Central memory CD8-positive, alpha-beta T cell (primary cell): ENCODE measurements around the gene NOC3L.
"Not testable (repeated sequence)": the region's sequence is repeated elsewhere in the genome, so short reads cannot be mapped to it uniquely, and the experiment has no call there.

ENCODE experiments used
- ATAC-seq: fragments of 150-1000 bp; cut with Tn5 transposase; replicated peaks from 2 replicates; pipeline ENCODE4 v1.10.0; 2022; ENCODE audit warnings: mild to moderate bottlenecking, moderate FRiP score, moderate number of reproducible peaks; ENCODE audit not compliant: poor library complexity, severe bottlenecking; ENCODE audit errors: extremely low read depth
- DNase-seq, 2 donors: peaks; one replicate each; pipeline ENCODE4 v3.0.0; 2021; ENCODE audit warnings: low spot score in 2 of 2
- H3K27ac Mint-ChIP-seq: one replicate; pipeline ENCODE4 v1.8.0; 2022; ENCODE audit warnings: low read depth, mild to moderate bottlenecking, moderate library complexity, mixed read lengths
- H3K27me3 Mint-ChIP-seq: one replicate; pipeline ENCODE4 v1.8.0; 2022; ENCODE audit warnings: mixed read lengths
- H3K36me3 Mint-ChIP-seq: one replicate; pipeline ENCODE4 v1.8.0; 2022; ENCODE audit warnings: mild to moderate bottlenecking, moderate library complexity, mixed read lengths; ENCODE audit not compliant: insufficient read depth
- H3K4me1 Mint-ChIP-seq: one replicate; pipeline ENCODE4 v1.8.0; 2022; ENCODE audit warnings: mixed read lengths
- H3K4me3 Mint-ChIP-seq: one replicate; pipeline ENCODE4 v1.8.0; 2022; ENCODE audit warnings: mild to moderate bottlenecking, moderate library complexity, mixed read lengths
- H3K9me3 Mint-ChIP-seq: one replicate; pipeline ENCODE4 v1.8.0; 2022; ENCODE audit warnings: mixed read lengths

NOC3L gene

GRCh38 chr10:94397549-94398370 lies 35.0 kb upstream of the NOC3L start:
- ATAC-seq (no peak), DNase-seq (no peak)
- Mint-ChIP-seq H3K4me3 (no peak overlapping the region), H3K9me3 (no peaks in the 10 kb centered on the region), H3K27ac (no peak overlapping the region), H3K4me1 (peaks cover 4% of the 10 kb centered on the region), H3K27me3 (peaks cover 48% of the 10 kb centered on the region), H3K36me3 (no peaks in the 10 kb centered on the region)

- DNase-seq, H3K9me3 Mint-ChIP-seq, H3K4me3 Mint-ChIP-seq, H3K27ac Mint-ChIP-seq, H3K4me1 Mint-ChIP-seq, ATAC-seq, H3K36me3 Mint-ChIP-seq: not testable (repeated sequence)
- H3K27me3 Mint-ChIP-seq: peaks cover 20% of the 10 kb centered on the region
Measured at GRCh38 chr10:94392117-94392516, 29.4 kb upstream of the NOC3L start.

DNA sequence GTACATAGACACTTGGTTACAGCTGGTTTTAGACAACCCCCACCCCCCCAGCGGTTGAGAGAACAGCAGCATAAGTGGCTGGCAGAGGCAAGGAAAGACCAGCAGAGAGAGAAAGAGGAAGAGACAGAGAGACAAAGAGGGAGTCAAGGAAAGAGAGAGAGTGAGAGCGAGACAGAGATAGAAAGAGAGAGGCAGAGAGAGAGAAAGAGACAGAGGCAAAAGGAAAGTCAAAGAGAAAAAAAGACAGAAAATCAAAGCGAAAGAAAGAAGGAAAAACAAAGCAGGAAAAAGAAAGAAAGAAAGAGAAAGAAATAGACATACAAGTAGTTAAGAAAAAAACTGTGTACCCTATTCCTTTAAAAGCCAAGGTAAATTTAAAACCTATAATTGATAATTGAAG lies 23.0 kb upstream of the NOC3L start:
- not testable (repeated sequence) for H3K27ac Mint-ChIP-seq, H3K36me3 Mint-ChIP-seq, H3K4me1 Mint-ChIP-seq, DNase-seq, H3K9me3 Mint-ChIP-seq, ATAC-seq, H3K4me3 Mint-ChIP-seq
- H3K27me3 Mint-ChIP-seq: peaks cover 25% of the 10 kb centered on the region

DNA sequence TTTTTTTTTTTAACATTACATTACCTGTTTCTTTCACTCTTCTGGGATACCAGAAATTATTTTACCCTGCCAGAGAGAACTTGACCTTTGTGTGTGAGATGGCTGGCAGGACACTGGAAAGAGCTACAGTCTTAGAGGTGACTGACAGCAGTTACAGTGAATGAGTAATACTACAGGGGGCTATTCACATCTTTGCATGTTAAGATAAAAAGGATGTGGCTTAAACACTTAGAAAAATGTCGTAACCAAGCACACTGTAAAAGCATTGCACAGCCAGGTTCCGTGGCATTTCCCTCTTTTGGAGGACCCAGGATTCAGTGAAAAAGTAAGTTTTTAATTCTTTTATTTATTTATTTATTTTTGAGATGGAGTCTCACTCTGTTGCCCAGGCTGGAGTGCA lies 20.8 kb upstream of the NOC3L start:
- Mint-ChIP-seq H3K36me3 (peaks cover 3% of the 10 kb centered on the region), H3K27me3 (peaks cover 41% of the 10 kb centered on the region), H3K9me3 (no peaks in the 10 kb centered on the region), H3K27ac (no peak overlapping the region), H3K4me1 (no peaks in the 10 kb centered on the region), H3K4me3 (no peak overlapping the region)
- DNase-seq (no peak), ATAC-seq (no peak)

GRCh38 chr10:94376865-94377264 lies 14.1 kb upstream of the NOC3L start:
- no peak overlapping the region for H3K27ac Mint-ChIP-seq
- DNase-seq: no peak
- no peak for ATAC-seq
- no peak overlapping the region for H3K4me3 Mint-ChIP-seq
- peaks cover 3% of the 10 kb centered on the region for H3K36me3 Mint-ChIP-seq
- peaks cover 83% of the 10 kb centered on the region for H3K27me3 Mint-ChIP-seq
- H3K4me1 Mint-ChIP-seq: no peaks in the 10 kb centered on the region
- H3K9me3 Mint-ChIP-seq: no peaks in the 10 kb centered on the region

- Mint-ChIP-seq H3K27me3 (peaks cover 85% of the 10 kb centered on the region), H3K36me3 (no peaks in the 10 kb centered on the region), H3K9me3 (no peaks in the 10 kb centered on the region), H3K27ac (no peak overlapping the region), H3K4me3 (no peak overlapping the region), H3K4me1 (no peaks in the 10 kb centered on the region)
- ATAC-seq (no peak), DNase-seq (no peak)
Measured at GRCh38 chr10:94375374-94375773, 12.6 kb upstream of the NOC3L start.

- no peak for DNase-seq
- H3K9me3 Mint-ChIP-seq: no peaks in the 10 kb centered on the region
- H3K4me3 Mint-ChIP-seq: no peak overlapping the region
- no peak overlapping the region for H3K27ac Mint-ChIP-seq
- peaks cover 51% of the 10 kb centered on the region for H3K27me3 Mint-ChIP-seq
- no peaks in the 10 kb centered on the region for H3K4me1 Mint-ChIP-seq
- ATAC-seq: no peak
- no peaks in the 10 kb centered on the region for H3K36me3 Mint-ChIP-seq
Measured at GRCh38 chr10:94370501-94370900, 7.8 kb upstream of the NOC3L start.

GRCh38 chr10:94366382-94366781 lies 3.6 kb upstream of the NOC3L start:
- Mint-ChIP-seq H3K36me3 (peaks cover 8% of the 10 kb centered on the region), H3K27me3 (peaks cover 14% of the 10 kb centered on the region), H3K4me3 (no peak overlapping the region), H3K9me3 (no peaks in the 10 kb centered on the region), H3K27ac (no peak overlapping the region), H3K4me1 (peaks cover 9% of the 10 kb centered on the region)
- ATAC-seq (no peak), DNase-seq (no peak)

DNA sequence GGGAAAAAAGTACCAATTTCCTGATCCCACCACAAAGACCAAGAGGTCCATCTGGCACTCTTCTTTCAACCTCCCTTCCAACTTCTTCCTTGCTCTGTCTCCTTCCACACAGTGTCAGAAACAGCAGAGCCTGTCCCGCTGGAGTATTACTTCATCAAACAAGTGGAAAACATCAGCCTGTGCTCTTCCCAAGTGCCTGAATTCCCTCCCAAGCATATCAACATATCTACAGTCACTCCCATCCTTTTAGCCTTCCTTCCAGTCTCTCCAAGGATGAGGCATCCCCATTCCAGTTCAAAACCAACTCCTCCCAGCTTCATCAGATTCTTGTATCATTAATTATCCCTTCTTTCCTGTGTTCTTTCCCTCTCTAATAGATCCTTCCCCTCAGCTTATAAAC lies 1.7 kb upstream of the NOC3L start:
- Mint-ChIP-seq H3K4me3 (no peak overlapping the region), H3K27ac (no peak overlapping the region), H3K36me3 (peaks cover 13% of the 10 kb centered on the region), H3K9me3 (no peaks in the 10 kb centered on the region), H3K27me3 (peaks cover 2% of the 10 kb centered on the region), H3K4me1 (peaks cover 19% of the 10 kb centered on the region)
- ATAC-seq: no peak
- no peak for DNase-seq

- ATAC-seq (peak; percentile 15), DNase-seq (no peak)
- H3K36me3 Mint-ChIP-seq: peaks cover 21% of the 10 kb centered on the region
- peak overlapping the region; percentile 99 for H3K27ac Mint-ChIP-seq
- peak overlapping the region; percentile 94 for H3K4me3 Mint-ChIP-seq
- H3K9me3 Mint-ChIP-seq: no peaks in the 10 kb centered on the region
- peaks cover 27% of the 10 kb centered on the region for H3K4me1 Mint-ChIP-seq
- H3K27me3 Mint-ChIP-seq: no peaks in the 10 kb centered on the region
Measured at GRCh38 chr10:94363251-94363565, 469 bp upstream of the NOC3L start.

DNA sequence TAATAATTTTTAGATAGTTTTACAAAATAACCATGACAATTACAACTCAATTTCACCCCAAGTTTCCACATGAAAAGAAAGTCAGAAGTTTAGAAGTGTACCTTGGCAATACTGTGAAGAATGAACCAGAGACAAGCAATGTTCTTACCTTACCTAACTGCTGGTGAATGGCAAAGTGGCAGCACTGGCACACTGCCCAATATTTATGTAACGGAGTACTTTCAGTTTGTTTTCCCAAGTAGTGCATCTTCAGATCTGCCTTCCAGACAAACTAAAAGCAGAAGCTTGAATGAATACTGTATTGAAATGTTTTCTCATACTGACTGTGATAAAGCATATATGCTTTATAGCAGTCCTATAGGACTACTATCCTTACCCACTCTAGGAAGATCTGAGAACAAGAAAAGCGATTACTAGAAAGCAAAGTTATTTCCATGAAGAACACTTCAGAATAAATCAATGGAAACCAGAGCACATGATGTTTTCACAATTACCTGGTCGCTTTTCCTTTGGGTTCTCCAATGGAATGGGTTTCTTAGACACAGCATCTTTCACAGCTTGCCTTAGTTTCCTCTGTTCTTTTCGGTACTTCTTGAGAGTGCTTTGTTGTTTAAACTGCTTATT lies 1.5 kb downstream of the NOC3L start:
- H3K4me1 Mint-ChIP-seq: peaks cover 37% of the 10 kb centered on the region
- DNase-seq (no peak), ATAC-seq (no peak)
- peak overlapping the region; percentile 99 for H3K27ac Mint-ChIP-seq
- peak overlapping the region; percentile 94 for H3K4me3 Mint-ChIP-seq
- no peaks in the 10 kb centered on the region for H3K9me3 Mint-ChIP-seq
- H3K36me3 Mint-ChIP-seq: peaks cover 26% of the 10 kb centered on the region
- no peaks in the 10 kb centered on the region for H3K27me3 Mint-ChIP-seq

DNA sequence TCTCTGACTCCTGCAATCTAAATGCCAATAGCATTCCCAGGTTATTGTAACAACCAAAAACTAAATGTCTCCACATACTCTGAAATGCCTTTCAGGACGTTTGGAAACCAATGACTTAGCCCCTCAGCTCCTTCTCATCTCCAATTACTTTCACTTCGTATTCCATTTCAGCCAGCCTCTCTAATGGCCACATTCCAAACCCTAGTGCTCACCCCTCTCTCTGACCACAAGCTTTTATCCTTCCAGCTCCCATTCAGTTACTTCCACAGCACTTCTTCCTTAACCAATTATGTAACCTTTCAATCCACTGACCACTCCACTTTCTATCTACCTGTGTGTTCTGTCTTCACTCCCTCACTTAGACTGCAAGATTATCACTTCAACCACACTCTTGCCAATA lies 4.3 kb downstream of the NOC3L start:
- ATAC-seq: no peak
- peaks cover 33% of the 10 kb centered on the region for H3K36me3 Mint-ChIP-seq

DNA sequence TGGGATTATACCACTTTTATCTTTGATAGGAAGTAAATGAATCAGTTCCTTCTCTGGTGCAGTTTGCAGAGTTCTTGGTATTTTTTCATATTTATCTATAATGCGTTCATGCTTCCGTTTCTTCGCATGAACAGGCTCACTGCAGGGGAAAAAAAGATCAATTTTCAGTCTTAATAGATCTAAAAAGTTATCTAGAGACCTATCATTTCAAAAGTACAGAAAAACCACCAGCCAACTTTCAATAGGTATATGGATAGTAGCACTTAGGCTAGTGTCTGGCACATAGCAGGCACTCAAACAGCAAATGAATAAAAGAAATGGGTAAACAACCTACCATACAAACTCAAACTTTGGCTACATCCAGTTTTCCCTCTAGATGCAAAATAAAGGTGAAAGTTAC lies 5.5 kb downstream of the NOC3L start:
- Mint-ChIP-seq H3K9me3 (no peaks in the 10 kb centered on the region), H3K27me3 (no peaks in the 10 kb centered on the region), H3K27ac (no peak overlapping the region), H3K4me3 (no peak overlapping the region), H3K36me3 (peaks cover 33% of the 10 kb centered on the region), H3K4me1 (peaks cover 29% of the 10 kb centered on the region)
- DNase-seq: no peak
- ATAC-seq: no peak

More for the DNA sequence above, 4.3 kb downstream of the NOC3L start:
- Mint-ChIP-seq H3K4me1 (peaks cover 37% of the 10 kb centered on the region), H3K9me3 (no peaks in the 10 kb centered on the region), H3K4me3 (no peak overlapping the region), H3K27ac (peak overlapping the region; percentile 2), H3K27me3 (no peaks in the 10 kb centered on the region)
- DNase-seq: no peak
